ENCODE results near the gene LTC4S.

DNA sequence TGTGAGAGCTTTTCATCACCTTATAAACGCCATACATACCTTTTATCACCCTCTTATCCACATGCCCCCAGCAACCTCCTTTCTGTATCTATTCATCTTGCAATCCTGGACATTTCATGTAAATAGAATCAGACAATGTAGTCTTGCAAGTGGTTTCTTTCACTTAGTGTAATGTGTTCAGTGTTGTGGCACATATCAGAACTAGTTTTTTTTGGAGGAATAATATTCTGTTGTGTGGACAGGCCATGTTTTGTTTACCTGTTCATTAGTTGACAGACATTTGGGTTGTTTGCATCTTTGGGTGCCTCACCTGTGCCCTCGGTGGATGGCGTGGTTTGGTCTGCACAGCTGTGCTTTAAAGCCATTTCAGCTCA is 28.3 kb downstream of the LTC4S start:
- TF ChIP-seq, protein P1, sequence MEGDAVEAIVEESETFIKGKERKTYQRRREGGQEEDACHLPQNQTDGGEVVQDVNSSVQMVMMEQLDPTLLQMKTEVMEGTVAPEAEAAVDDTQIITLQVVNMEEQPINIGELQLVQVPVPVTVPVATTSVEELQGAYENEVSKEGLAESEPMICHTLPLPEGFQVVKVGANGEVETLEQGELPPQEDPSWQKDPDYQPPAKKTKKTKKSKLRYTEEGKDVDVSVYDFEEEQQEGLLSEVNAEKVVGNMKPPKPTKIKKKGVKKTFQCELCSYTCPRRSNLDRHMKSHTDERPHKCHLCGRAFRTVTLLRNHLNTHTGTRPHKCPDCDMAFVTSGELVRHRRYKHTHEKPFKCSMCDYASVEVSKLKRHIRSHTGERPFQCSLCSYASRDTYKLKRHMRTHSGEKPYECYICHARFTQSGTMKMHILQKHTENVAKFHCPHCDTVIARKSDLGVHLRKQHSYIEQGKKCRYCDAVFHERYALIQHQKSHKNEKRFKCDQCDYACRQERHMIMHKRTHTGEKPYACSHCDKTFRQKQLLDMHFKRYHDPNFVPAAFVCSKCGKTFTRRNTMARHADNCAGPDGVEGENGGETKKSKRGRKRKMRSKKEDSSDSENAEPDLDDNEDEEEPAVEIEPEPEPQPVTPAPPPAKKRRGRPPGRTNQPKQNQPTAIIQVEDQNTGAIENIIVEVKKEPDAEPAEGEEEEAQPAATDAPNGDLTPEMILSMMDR (IDR thresholded peaks at IDR 0.05) = no peak
- TF ChIP-seq POLR2AphosphoS5 (IDR thresholded peaks at IDR 0.05) = no peak
